Neural cell (in vitro differentiated cells): ENCODE results near the gene CRYBA4.

ENCODE experiments used
- CTCF ChIP-seq: fragments of 450-650 bp; IDR thresholded peaks from 2 replicates; pipeline ENCODE4 v1.5.1; 2014; ENCODE audit warnings: antibody characterized with exemption, mild to moderate bottlenecking, moderate library complexity; ENCODE audit not compliant: poor library complexity, severe bottlenecking
- EP300 ChIP-seq: fragments of 450-650 bp; conservative IDR thresholded peaks from 2 replicates; pipeline ENCODE4 v1.6.1; 2014; ENCODE audit warnings: antibody characterized with exemption, mild to moderate bottlenecking, moderate library complexity; ENCODE audit not compliant: poor library complexity, severe bottlenecking
- EZH2 ChIP-seq: fragments of 200-600, 300-800 bp; shearing (Covaris generic), sonication (generic); IDR thresholded peaks from 2 replicates; pipeline ENCODE4 v1.6.1; 2014; ENCODE audit warnings: antibody characterized with exemption, low read length, borderline replicate concordance, mild to moderate bottlenecking; ENCODE audit not compliant: insufficient read depth, poor library complexity, severe bottlenecking
- MXI1 ChIP-seq: fragments of 450-650 bp; conservative IDR thresholded peaks from 2 replicates; pipeline ENCODE4 v1.6.1; 2014; ENCODE audit warnings: antibody characterized with exemption, mild to moderate bottlenecking; ENCODE audit not compliant: poor library complexity, severe bottlenecking
- POLR2AphosphoS5 ChIP-seq: IDR thresholded peaks from 2 replicates; pipeline ENCODE4 v1.6.1; 2012
- RAD21 ChIP-seq: fragments of 450-650 bp; conservative IDR thresholded peaks from 2 replicates; pipeline ENCODE4 v1.6.1; 2014; ENCODE audit warnings: antibody characterized with exemption, mild to moderate bottlenecking, moderate library complexity
- REST ChIP-seq: IDR thresholded peaks from 2 replicates; pipeline ENCODE4 v1.6.1; 2012; ENCODE audit warnings: borderline replicate concordance
- SMC3 ChIP-seq: fragments of 450-650 bp; conservative IDR thresholded peaks from 2 replicates; pipeline ENCODE4 v1.6.1; 2014; ENCODE audit warnings: antibody characterized with exemption, mild to moderate bottlenecking, moderate library complexity; ENCODE audit not compliant: poor library complexity

- TF ChIP-seq REST (no peak), EZH2 (no peak), CTCF (no peak), EP300 (no peak), POLR2AphosphoS5 (no peak), RAD21 (no peak), SMC3 (no peak), MXI1 (no peak)
These were observed 24.3 kb upstream of the CRYBA4 start for GRCh38 chr22:26597480-26597879.
